K562 (cell line): ENCODE data around the gene KIAA0825. TPM values are rescaled to one million over a fixed set of nuclear protein-coding genes. Genes with fewer than 3 reads are reported as not detected.
A peak's percentile ranks its signal among the peaks of the same experiment; 100 is the strongest.

Source experiments
- ATAC-seq: fragments of 200-7000 bp; cut with Tn5 transposase; 3 replicates; pipeline ENCODE4 v1.9.1; 2020; ENCODE audit warnings: moderate library complexity
- BruUV-seq: library from RNA; stranded (reverse); fragments of 400-500 nt; replicated peaks from 2 replicates; lab custom pipeline; 2021; lab: Mats Ljungman, UMichigan
- CTCF ChIA-PET: fragments of 300-600 bp; formaldehyde crosslinking; extraction: SDS; loops from one replicate; lab custom pipeline; 2021; ENCODE audit warnings: low intra/inter-chr PET ratio; lab: Yijun Ruan, JAX
- POLR2A ChIA-PET: fragments of 300-600, 350-650 bp; sonication (Branson Sonifier 250); formaldehyde crosslinking; extraction: SDS; loops from one replicate; lab custom pipeline; 2021; ENCODE audit warnings: antibody characterized with exemption, inconsistent platforms; lab: Yijun Ruan, JAX
- DNase-seq, 4 experiments: peaks; one replicate each; pipeline versions ENCODE4 v3.0.0 to v3.0.0-alpha.2; 2011 to 2018; ENCODE audit warnings: low spot score in 3 of 4, mixed read lengths in 3 of 4; ENCODE audit errors: extremely low read depth in 1 of 4
- FAIRE-seq: peaks from 2 replicates; lab custom pipeline; 2011; peaks lifted over from hg19 to GRCh38; lab: Jason Lieb, UNC
- H2AFZ ChIP-seq: 2 replicates; pipeline ENCODE4 v1.6.0; 2011; ENCODE audit warnings: low read depth, low read length, control low read depth, inconsistent platforms
- H3K27ac ChIP-seq: fragments of 200-600 bp; 3 replicates; pipeline ENCODE4 v1.8.0; 2011; ENCODE audit warnings: low read depth, mild to moderate bottlenecking, control low read depth, inconsistent platforms, low read length, moderate library complexity, mixed read lengths; ENCODE audit errors: extremely low read depth
- H3K27me3 ChIP-seq, 2 experiments: fragments of 300-600 bp in 1 of 2; 2 replicates in 1 of 2; 3 replicates in 1 of 2; pipeline versions ENCODE4 v1.6.0 to v1.8.0; 2011; ENCODE audit warnings: inconsistent platforms in 2 of 2, low read length in 2 of 2, mild to moderate bottlenecking in 1 of 2, mixed read lengths in 1 of 2, moderate library complexity in 1 of 2; ENCODE audit not compliant: control insufficient read depth in 2 of 2, insufficient read depth in 2 of 2
- H3K36me3 ChIP-seq: fragments of 300-600 bp; 3 replicates; pipeline ENCODE4 v1.8.0; 2011; ENCODE audit warnings: mild to moderate bottlenecking, low read length, inconsistent platforms; ENCODE audit not compliant: control insufficient read depth, insufficient read depth
- H3K4me1 ChIP-seq, 2 experiments: fragments of 200-600 bp in 1 of 2; replicated peaks in 1 of 2; 2 replicates in 1 of 2; 3 replicates in 1 of 2; pipeline versions ENCODE4 v1.5.1 to v1.8.0; 2011; ENCODE audit warnings: inconsistent platforms in 2 of 2, low read length in 2 of 2, mild to moderate bottlenecking in 1 of 2, mixed read lengths in 1 of 2, moderate library complexity in 1 of 2; ENCODE audit not compliant: control insufficient read depth in 2 of 2, insufficient read depth in 2 of 2
- H3K4me2 ChIP-seq: 2 replicates; pipeline ENCODE4 v1.6.1; 2011; ENCODE audit warnings: low read length, control low read depth, inconsistent platforms, mixed read lengths; ENCODE audit not compliant: insufficient read depth
- H3K4me3 ChIP-seq: fragments of 200-600 bp; sonication (generic), shearing (Covaris generic); 2 replicates; pipeline ENCODE4 v1.5.1; 2016; ENCODE audit warnings: control low read depth, inconsistent platforms
- H3K79me2 ChIP-seq: fragments of 200-600 bp; 3 replicates; pipeline ENCODE4 v1.8.0; 2011; ENCODE audit warnings: low read length, inconsistent platforms; ENCODE audit not compliant: control insufficient read depth, insufficient read depth
- H3K9ac ChIP-seq, 2 experiments: 2 replicates each; pipeline versions ENCODE4 v1.6.0 to v1.6.1; 2011; ENCODE audit warnings: low read depth in 2 of 2, low read length in 2 of 2, control low read depth in 1 of 2, inconsistent platforms in 1 of 2, mild to moderate bottlenecking in 1 of 2, mixed read lengths in 1 of 2; ENCODE audit not compliant: insufficient read depth in 1 of 2
- H3K9me1 ChIP-seq: one replicate; pipeline ENCODE4 v1.6.0; 2011; ENCODE audit warnings: inconsistent platforms, mild to moderate bottlenecking, low read length, moderate library complexity; ENCODE audit not compliant: control insufficient read depth, insufficient read depth
- H3K9me3 ChIP-seq: replicated peaks from 2 replicates; pipeline ENCODE4 v1.5.1; 2011; ENCODE audit warnings: low read depth, low read length, inconsistent platforms; ENCODE audit not compliant: control insufficient read depth, insufficient read depth
- H4K20me1 ChIP-seq: replicated peaks from 2 replicates; pipeline ENCODE4 v1.6.1; 2011; ENCODE audit warnings: low read length, inconsistent platforms, mixed read lengths; ENCODE audit not compliant: control insufficient read depth, insufficient read depth
- ASH1L ChIP-seq: fragments of 450-650 bp; IDR thresholded peaks from 2 replicates; pipeline ENCODE4 v1.6.1; 2018; ENCODE audit warnings: borderline replicate concordance, mild to moderate bottlenecking, low read depth; ENCODE audit not compliant: partially characterized antibody
- C11orf30 ChIP-seq: fragments of 450-650 bp; IDR thresholded peaks from 2 replicates; pipeline ENCODE4 v1.6.1; 2016; ENCODE audit warnings: low read depth, mild to moderate bottlenecking
- CEBPB ChIP-seq: fragments of 450-650 bp; IDR thresholded peaks from 2 replicates; pipeline ENCODE4 v1.6.1; 2016; ENCODE audit warnings: missing genetic modification characterization, missing compliant biosample characterization
- E2F3 ChIP-seq: fragments of 250-450 bp; sonication (Bioruptor Pico); IDR thresholded peaks from 2 replicates; pipeline ENCODE4 v1.4.0; 2020; ENCODE audit warnings: mild to moderate bottlenecking
- E2F5 ChIP-seq: sonication (generic); formaldehyde crosslinking; IDR thresholded peaks from 2 replicates; pipeline ENCODE4 v1.8.0; 2022; ENCODE audit warnings: mild to moderate bottlenecking, missing genetic modification reagents
- HDAC2 ChIP-seq: fragments of 450-650 bp; IDR thresholded peaks from 2 replicates; pipeline ENCODE4 v1.6.1; 2016; ENCODE audit warnings: mild to moderate bottlenecking
- KDM1A ChIP-seq, 2 experiments: fragments of 450-650 bp; IDR thresholded peaks; 2 replicates each; pipeline ENCODE4 v1.6.1; 2016; ENCODE audit warnings: mild to moderate bottlenecking in 2 of 2
- MAFF ChIP-seq: IDR thresholded peaks from 2 replicates; pipeline ENCODE4 v1.6.1; 2012; ENCODE audit warnings: low read length, improper control_type of control experiment
- MAFG ChIP-seq: fragments of 450-650 bp; conservative IDR thresholded peaks from 2 replicates; pipeline ENCODE4 v1.6.1; 2016; ENCODE audit warnings: missing genetic modification characterization, missing compliant biosample characterization
- MAFK ChIP-seq: IDR thresholded peaks from 2 replicates; pipeline ENCODE4 v1.6.1; 2011; ENCODE audit warnings: low read length, improper control_type of control experiment
- NFYB ChIP-seq: IDR thresholded peaks from 2 replicates; pipeline ENCODE4 v1.6.1; 2011; ENCODE audit warnings: mild to moderate bottlenecking, moderate library complexity; ENCODE audit not compliant: insufficient read length; ENCODE audit errors: extremely low read depth
- PRMT5 ChIP-seq: sonication (generic); formaldehyde crosslinking; IDR thresholded peaks from 2 replicates; pipeline ENCODE4 v1.5.0; 2020; ENCODE audit warnings: missing genetic modification reagents
- RBFOX2 ChIP-seq: fragments of 200-400 bp; formaldehyde crosslinking; IDR thresholded peaks from 2 replicates; pipeline ENCODE4 v1.6.1; 2017; ENCODE audit warnings: low read depth, mild to moderate bottlenecking, low read length, moderate library complexity
- TRIM24 ChIP-seq, 2 experiments: fragments of 450-650 bp; IDR thresholded peaks; 2 replicates each; pipeline ENCODE4 v1.6.1; 2016
- ZBTB34 ChIP-seq: fragments of 250-450 bp; sonication (Bioruptor Pico); IDR thresholded peaks from 2 replicates; pipeline ENCODE4 v1.8.0; 2021; ENCODE audit warnings: mild to moderate bottlenecking, moderate library complexity
- ZKSCAN3 ChIP-seq: fragments of 250-450 bp; sonication (Bioruptor Pico); IDR thresholded peaks from 2 replicates; pipeline ENCODE4 v1.4.0; 2020
- ZNF316 ChIP-seq: fragments of 450-650 bp; IDR thresholded peaks from 2 replicates; pipeline ENCODE4 v1.6.1; 2016
- WGBS: fragments of 100-300 bp; shearing (Covaris generic); methylation state at CpG from one replicate; pipeline ENCODE4 v1.1.6; 2016; ENCODE audit warnings: low coverage, mixed read lengths; ENCODE audit not compliant: insufficient coverage; ENCODE audit errors: missing lambda C conversion rate; 5-methylcytosine and 5-hydroxymethylcytosine counted together
- in situ Hi-C: fragments of 300-500 bp; cut with MboI; formaldehyde crosslinking; loops from 4 replicates; pipeline ENCODE4 v1.15.0; 2018; ENCODE audit warnings: inconsistent platforms, mixed read lengths
- intact Hi-C: fragments of 100-400 bp; cut with micrococcal nuclease; formaldehyde crosslinking; loops from 2 replicates; pipeline ENCODE4 v1.14.2; 2022
- polyA plus RNA-seq, 8 experiments: library from polyadenylated mRNA; depleted of rRNA in 4 of 8; stranded (reverse) in 5 of 8; unstranded in 3 of 8; fragments of >200 nt; fragmentation: Nextera tagmentation in 2 of 8; fragmentation: Illumina TruSeq in 1 of 8; extraction: Ambion mirVana in 2 of 8; extraction: Trizol in 1 of 8; gene quantifications; 2 replicates each; pipeline versions ENCODE4 v1.2.1 to v1.2.3, GENCODE V29; 2011 to 2014; ENCODE audit warnings: inconsistent platforms in 1 of 8, missing spikeins in 1 of 8
- total RNA-seq, 7 experiments: library from RNA; depleted of rRNA in 6 of 7; stranded (reverse); fragments of >200 nt in 6 of 7; fragmentation: Illumina TruSeq in 2 of 7; extraction: Trizol in 2 of 7; gene quantifications; 2 replicates each; pipeline versions ENCODE4 v1.2.1 to v1.2.3, GENCODE V29; 2011 to 2021; ENCODE audit warnings: low replicate concordance in 1 of 7
- TF ChIP-seq, protein P1 (sequence below), 2 experiments: fragments of 450-650 bp in 1 of 2; sonication (generic) in 1 of 2; formaldehyde crosslinking in 1 of 2; IDR thresholded peaks in 1 of 2; conservative IDR thresholded peaks in 1 of 2; 2 replicates each; pipeline versions ENCODE4 v1.6.1 to v1.8.1; 2016 to 2023; ENCODE audit warnings: mild to moderate bottlenecking in 2 of 2, moderate library complexity in 2 of 2, inconsistent platforms in 1 of 2, missing genetic modification reagents in 1 of 2
- TF ChIP-seq, protein P2 (sequence below): fragments of 450-650 bp; IDR thresholded peaks from 2 replicates; pipeline ENCODE4 v1.6.1; 2016; ENCODE audit warnings: antibody characterized with exemption
- TF ChIP-seq, protein P3 (sequence below): IDR thresholded peaks from 2 replicates; pipeline ENCODE4 v1.6.1; 2014; ENCODE audit warnings: antibody characterized with exemption

KIAA0825 gene
- total and polyA plus RNA-seq, 9 of the 15 experiments (the other 6 are each of a cell fraction or from before 2014, with no cell fraction given), result 0.05 to 0.36 (median 0.16) TPM; not detected in 1

- H3K27me3 ChIP-seq, result no peaks in the 10 kb centered on the region
- ATAC-seq (no peak), FAIRE-seq (no peak), DNase-seq (no peak)
- no peak overlapping the region for H3K27ac ChIP-seq
- no peaks in the 10 kb centered on the region for H3K4me1 ChIP-seq
- H2AFZ ChIP-seq, result no peak overlapping the region
- CTCF ChIA-PET, result no interaction called here
- in situ Hi-C loops, result no loop called here
- intact Hi-C loops, result no loop called here
- no peaks in the 10 kb centered on the region for H3K79me2 ChIP-seq
- POLR2A ChIA-PET, result no interaction called here
- H3K4me3 ChIP-seq, result no peak overlapping the region
- H3K36me3 ChIP-seq, result no peaks in the 10 kb centered on the region
- no peaks in the 10 kb centered on the region for H3K9me3 ChIP-seq
- no peaks in the 10 kb centered on the region for H3K9me1 ChIP-seq
- 4% methylated on average over 2 of the region's 2 CpGs for WGBS
- H3K9ac ChIP-seq, result no peak overlapping the region
- H4K20me1 ChIP-seq, result no peaks in the 10 kb centered on the region
- BruUV-seq, result no TSS peak
- H3K4me2 ChIP-seq, result no peak overlapping the region
- TF ChIP-seq TRIM24 (IDR thresholded peaks at IDR 0.05) (no peak), ASH1L (no peak), E2F5 (no peak), HDAC2 (no peak), C11orf30 (peak; percentile 81), ZBTB34 (no peak), KDM1A (IDR thresholded peaks at IDR 0.05) (no peak), E2F3 (CRISPR knock-in tag) (no peak), CEBPB (tag) (no peak), MAFG (tag) (peak; percentile 86), ZNF316 (peak; percentile 84), PRMT5 (CRISPR knock-in tag) (no peak), RBFOX2 (no peak), NFYB (no peak), ZKSCAN3 (CRISPR knock-in tag) (no peak), MAFK (peak; percentile 96), MAFF (peak; percentile 92)
- TF ChIP-seq, protein P1, sequence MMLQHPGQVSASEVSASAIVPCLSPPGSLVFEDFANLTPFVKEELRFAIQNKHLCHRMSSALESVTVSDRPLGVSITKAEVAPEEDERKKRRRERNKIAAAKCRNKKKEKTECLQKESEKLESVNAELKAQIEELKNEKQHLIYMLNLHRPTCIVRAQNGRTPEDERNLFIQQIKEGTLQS (IDR thresholded peaks at IDR 0.05), result no peak
- TF ChIP-seq, protein P1 (CRISPR knock-in tag; conservative IDR thresholded peaks at IDR 0.05), result no peak
- TF ChIP-seq, protein P2, sequence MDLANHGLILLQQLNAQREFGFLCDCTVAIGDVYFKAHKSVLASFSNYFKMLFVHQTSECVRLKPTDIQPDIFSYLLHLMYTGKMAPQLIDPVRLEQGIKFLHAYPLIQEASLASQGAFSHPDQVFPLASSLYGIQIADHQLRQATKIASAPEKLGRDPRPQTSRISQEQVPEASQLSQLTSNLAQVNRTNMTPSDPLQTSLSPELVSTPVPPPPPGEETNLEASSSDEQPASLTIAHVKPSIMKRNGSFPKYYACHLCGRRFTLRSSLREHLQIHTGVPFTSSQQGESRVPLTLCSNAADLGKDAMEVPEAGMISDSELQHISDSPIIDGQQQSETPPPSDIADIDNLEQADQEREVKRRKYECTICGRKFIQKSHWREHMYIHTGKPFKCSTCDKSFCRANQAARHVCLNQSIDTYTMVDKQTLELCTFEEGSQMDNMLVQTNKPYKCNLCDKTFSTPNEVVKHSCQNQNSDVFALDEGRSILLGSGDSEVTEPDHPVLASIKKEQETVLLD, result no peak
- TF ChIP-seq, protein P3, sequence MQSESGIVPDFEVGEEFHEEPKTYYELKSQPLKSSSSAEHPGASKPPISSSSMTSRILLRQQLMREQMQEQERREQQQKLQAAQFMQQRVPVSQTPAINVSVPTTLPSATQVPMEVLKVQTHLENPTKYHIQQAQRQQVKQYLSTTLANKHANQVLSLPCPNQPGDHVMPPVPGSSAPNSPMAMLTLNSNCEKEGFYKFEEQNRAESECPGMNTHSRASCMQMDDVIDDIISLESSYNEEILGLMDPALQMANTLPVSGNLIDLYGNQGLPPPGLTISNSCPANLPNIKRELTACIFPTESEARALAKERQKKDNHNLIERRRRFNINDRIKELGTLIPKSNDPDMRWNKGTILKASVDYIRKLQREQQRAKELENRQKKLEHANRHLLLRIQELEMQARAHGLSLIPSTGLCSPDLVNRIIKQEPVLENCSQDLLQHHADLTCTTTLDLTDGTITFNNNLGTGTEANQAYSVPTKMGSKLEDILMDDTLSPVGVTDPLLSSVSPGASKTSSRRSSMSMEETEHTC, result no peak
Observed at GRCh38 chr5:94367900-94368299, 250.5 kb downstream of the KIAA0825 start.
